ENCODE measurements around the gene ADAMTS16. TPM values are rescaled to one million over a fixed set of nuclear protein-coding genes. Genes with fewer than 3 reads are reported as not detected.

ADAMTS16 gene
- total and polyA plus RNA-seq, 9 donors: 7.4 to 32.7 (median 13.6) TPM

- Histone ChIP-seq H3K4me1 (ENCODE audit: insufficient read depth) (no peaks in the 10 kb centered on the region), H3K9me3 (no peaks in the 10 kb centered on the region), H3K4me3 (no peak overlapping the region), H3K36me3 (no peaks in the 10 kb centered on the region), H3K27me3 (no peaks in the 10 kb centered on the region), H3K27ac (no peak overlapping the region)
- TF ChIP-seq CTCF (IDR thresholded peaks at IDR 0.05) (no peak), EP300 (IDR thresholded peaks at IDR 0.05) (no peak)
- intact Hi-C loops (cut with DNase I): no loop called here
- no peak for DNase-seq
Observed at GRCh38 chr5:5348576-5348975, 208.4 kb downstream of the ADAMTS16 start.

GRCh38 chr5:5350101-5350500 is 210.0 kb downstream of the ADAMTS16 start:
- Histone ChIP-seq H3K27me3 (no peaks in the 10 kb centered on the region), H3K9me3 (no peaks in the 10 kb centered on the region), H3K4me3 (no peak overlapping the region), H3K27ac (no peak overlapping the region), H3K36me3 (no peaks in the 10 kb centered on the region), H3K4me1 (ENCODE audit: insufficient read depth) (no peaks in the 10 kb centered on the region)
- 19 to 22% (median 21%) methylated on average over 9 of the region's 9 CpGs for WGBS, 3 donors
- intact Hi-C loops (cut with DNase I): no loop called here
- TF ChIP-seq EP300 (IDR thresholded peaks at IDR 0.05): no peak
- no peak for TF ChIP-seq CTCF (IDR thresholded peaks at IDR 0.05)
- TF ChIP-seq POLR2A (IDR thresholded peaks at IDR 0.05): no peak
- DNase-seq: no peak

GRCh38 chr5:5351288-5351979 is 211.3 kb downstream of the ADAMTS16 start:
- H3K9me3 ChIP-seq: no peaks in the 10 kb centered on the region
- H3K27ac ChIP-seq: no peak overlapping the region
- intact Hi-C loops (cut with DNase I): no loop called here
- H3K4me3 ChIP-seq: no peak overlapping the region
- no peak for DNase-seq
- no peaks in the 10 kb centered on the region for H3K4me1 ChIP-seq (ENCODE audit: insufficient read depth)
- H3K27me3 ChIP-seq: no peaks in the 10 kb centered on the region
- no peaks in the 10 kb centered on the region for H3K36me3 ChIP-seq
- no peak for TF ChIP-seq CTCF (IDR thresholded peaks at IDR 0.05)
- no peak for TF ChIP-seq EP300 (IDR thresholded peaks at IDR 0.05)
- TF ChIP-seq POLR2A (IDR thresholded peaks at IDR 0.05): no peak
- WGBS, 3 donors: 88 to 90% (median 89%) methylated on average over 14 of the region's 14 CpGs

- Histone ChIP-seq H3K27ac (no peak overlapping the region), H3K4me3 (no peak overlapping the region), H3K9me3 (no peaks in the 10 kb centered on the region), H3K27me3 (no peaks in the 10 kb centered on the region), H3K4me1 (ENCODE audit: insufficient read depth) (no peaks in the 10 kb centered on the region), H3K36me3 (no peaks in the 10 kb centered on the region)
- WGBS, 3 donors: 92 to 96% (median 95%) methylated on average over 18 of the region's 18 CpGs
- no peak for TF ChIP-seq EP300 (IDR thresholded peaks at IDR 0.05)
- TF ChIP-seq CTCF (IDR thresholded peaks at IDR 0.05): no peak
- no peak for TF ChIP-seq POLR2A (IDR thresholded peaks at IDR 0.05)
- DNase-seq: no peak
- intact Hi-C loops (cut with DNase I): no loop called here
Observed at GRCh38 chr5:5352675-5353074, 212.5 kb downstream of the ADAMTS16 start.

Data from ovary (tissue), 9 donors.